ENCODE results near the gene WDR43. TPM values are rescaled to one million over a fixed set of nuclear protein-coding genes. Genes with fewer than 3 reads are reported as not detected.

WDR43 gene
- polyA plus RNA-seq, 1 donor from 2014 or later = 24.4 TPM

GRCh38 chr2:28978606-28979005, 84.1 kb downstream of the WDR43 start:
- H2AFZ ChIP-seq (ENCODE audit: low read depth, low read length) = no peak overlapping the region
- TF ChIP-seq, protein P1, sequence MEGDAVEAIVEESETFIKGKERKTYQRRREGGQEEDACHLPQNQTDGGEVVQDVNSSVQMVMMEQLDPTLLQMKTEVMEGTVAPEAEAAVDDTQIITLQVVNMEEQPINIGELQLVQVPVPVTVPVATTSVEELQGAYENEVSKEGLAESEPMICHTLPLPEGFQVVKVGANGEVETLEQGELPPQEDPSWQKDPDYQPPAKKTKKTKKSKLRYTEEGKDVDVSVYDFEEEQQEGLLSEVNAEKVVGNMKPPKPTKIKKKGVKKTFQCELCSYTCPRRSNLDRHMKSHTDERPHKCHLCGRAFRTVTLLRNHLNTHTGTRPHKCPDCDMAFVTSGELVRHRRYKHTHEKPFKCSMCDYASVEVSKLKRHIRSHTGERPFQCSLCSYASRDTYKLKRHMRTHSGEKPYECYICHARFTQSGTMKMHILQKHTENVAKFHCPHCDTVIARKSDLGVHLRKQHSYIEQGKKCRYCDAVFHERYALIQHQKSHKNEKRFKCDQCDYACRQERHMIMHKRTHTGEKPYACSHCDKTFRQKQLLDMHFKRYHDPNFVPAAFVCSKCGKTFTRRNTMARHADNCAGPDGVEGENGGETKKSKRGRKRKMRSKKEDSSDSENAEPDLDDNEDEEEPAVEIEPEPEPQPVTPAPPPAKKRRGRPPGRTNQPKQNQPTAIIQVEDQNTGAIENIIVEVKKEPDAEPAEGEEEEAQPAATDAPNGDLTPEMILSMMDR (IDR thresholded peaks at IDR 0.05; ENCODE audit: poor library complexity, severe bottlenecking) = no peak
- no peak for TF ChIP-seq EZH2 (IDR thresholded peaks at IDR 0.05; ENCODE audit: borderline replicate concordance, insufficient read depth, low read length, poor library complexity, severe bottlenecking)
- TF ChIP-seq TAF1 (IDR thresholded peaks at IDR 0.05; ENCODE audit: low read depth) = no peak
- no peak for TF ChIP-seq RAD21 (conservative IDR thresholded peaks at IDR 0.05)
- no peak for TF ChIP-seq EP300 (conservative IDR thresholded peaks at IDR 0.05; ENCODE audit: poor library complexity, severe bottlenecking)
- no peak for TF ChIP-seq MXI1 (conservative IDR thresholded peaks at IDR 0.05; ENCODE audit: poor library complexity, severe bottlenecking)
- no peak for TF ChIP-seq SMC3 (conservative IDR thresholded peaks at IDR 0.05; ENCODE audit: poor library complexity)
- TF ChIP-seq REST (IDR thresholded peaks at IDR 0.05; ENCODE audit: borderline replicate concordance) = no peak
- no peak for TF ChIP-seq POLR2AphosphoS5 (IDR thresholded peaks at IDR 0.05)

GRCh38 chr2:28979041-28979440, 84.6 kb downstream of the WDR43 start:
- no peaks in the 10 kb centered on the region for H4K20me1 ChIP-seq (ENCODE audit: insufficient read depth)
- H3K27ac ChIP-seq (ENCODE audit: low read length) = no peak overlapping the region
- no peaks in the 10 kb centered on the region for H3K36me3 ChIP-seq (ENCODE audit: insufficient read depth, low read length)
- H3K9me2 ChIP-seq (ENCODE audit: insufficient read depth, low read length) = no peaks in the 10 kb centered on the region
- no peaks in the 10 kb centered on the region for H3K79me2 ChIP-seq (replicated peaks; ENCODE audit: insufficient read depth, low read length)
- no peaks in the 10 kb centered on the region for H3K27me3 ChIP-seq (ENCODE audit: insufficient read depth, low read depth, low read length)
- no peak overlapping the region for H3K9ac ChIP-seq (ENCODE audit: low read length)
- no peak overlapping the region for H3K4me3 ChIP-seq (ENCODE audit: low read length)
- H2AFZ ChIP-seq (ENCODE audit: low read depth, low read length) = no peak overlapping the region
- H3K4me2 ChIP-seq (ENCODE audit: low read length) = no peak overlapping the region
- no peak for TF ChIP-seq MXI1 (conservative IDR thresholded peaks at IDR 0.05; ENCODE audit: poor library complexity, severe bottlenecking)
- TF ChIP-seq REST (IDR thresholded peaks at IDR 0.05; ENCODE audit: borderline replicate concordance) = no peak
- TF ChIP-seq SMC3 (conservative IDR thresholded peaks at IDR 0.05; ENCODE audit: poor library complexity) = no peak
- TF ChIP-seq, protein P1 (IDR thresholded peaks at IDR 0.05; ENCODE audit: poor library complexity, severe bottlenecking) = no peak
- no peak for TF ChIP-seq TAF1 (IDR thresholded peaks at IDR 0.05; ENCODE audit: low read depth)
- TF ChIP-seq POLR2AphosphoS5 (IDR thresholded peaks at IDR 0.05) = no peak
- no peak for TF ChIP-seq RAD21 (conservative IDR thresholded peaks at IDR 0.05)
- no peak for TF ChIP-seq EZH2 (IDR thresholded peaks at IDR 0.05; ENCODE audit: borderline replicate concordance, insufficient read depth, low read length, poor library complexity, severe bottlenecking)
- no peak for TF ChIP-seq EP300 (conservative IDR thresholded peaks at IDR 0.05; ENCODE audit: poor library complexity, severe bottlenecking)
- H3F3A ChIP-seq (ENCODE audit: insufficient read depth, low read length, poor library complexity, severe bottlenecking) = no peaks in the 10 kb centered on the region
- no peaks in the 10 kb centered on the region for H3K9me3 ChIP-seq (ENCODE audit: low read length)

More at GRCh38 chr2:28978606-28979005, 84.1 kb downstream of the WDR43 start:
- Histone ChIP-seq H3K9me3 (ENCODE audit: low read length) (no peaks in the 10 kb centered on the region), H3K79me2 (replicated peaks; ENCODE audit: insufficient read depth, low read length) (no peaks in the 10 kb centered on the region), H4K20me1 (ENCODE audit: insufficient read depth) (no peaks in the 10 kb centered on the region), H3K27me3 (ENCODE audit: insufficient read depth, low read depth, low read length) (no peaks in the 10 kb centered on the region), H3K9ac (ENCODE audit: low read length) (no peak overlapping the region), H3K36me3 (ENCODE audit: insufficient read depth, low read length) (no peaks in the 10 kb centered on the region), H3K27ac (ENCODE audit: low read length) (no peak overlapping the region), H3K4me3 (ENCODE audit: low read length) (no peak overlapping the region), H3F3A (ENCODE audit: insufficient read depth, low read length, poor library complexity, severe bottlenecking) (no peaks in the 10 kb centered on the region), H3K9me2 (ENCODE audit: insufficient read depth, low read length) (no peaks in the 10 kb centered on the region), H3K4me2 (ENCODE audit: low read length) (no peak overlapping the region)
